Keratinocyte (primary cell): Measurements from ENCODE around the gene CST4. TPM values are rescaled to one million over a fixed set of nuclear protein-coding genes. Genes with fewer than 3 reads are reported as not detected.

Experiments
- DNase-seq: peaks from one replicate; pipeline ENCODE4 v3.0.0-alpha.2; 2011; ENCODE audit warnings: low read depth, missing footprints, low spot score
- FAIRE-seq: peaks from 2 replicates; lab custom pipeline; 2011; peaks lifted over from hg19 to GRCh38; lab: Jason Lieb, UNC
- H2AFZ ChIP-seq: 2 replicates; pipeline ENCODE4 v1.6.0; 2012; ENCODE audit warnings: low read length, control low read depth, inconsistent platforms; ENCODE audit not compliant: control insufficient read depth
- H3K27ac ChIP-seq: 2 replicates; pipeline ENCODE4 v1.5.1; 2011; ENCODE audit warnings: low read length; ENCODE audit not compliant: control insufficient read depth, insufficient read depth
- H3K27me3 ChIP-seq: 3 replicates; pipeline ENCODE4 v1.6.0; 2011; ENCODE audit warnings: low read length; ENCODE audit not compliant: control insufficient read depth, insufficient read depth; ENCODE audit errors: extremely low read depth
- H3K36me3 ChIP-seq, 2 experiments: 2 replicates in 1 of 2; 3 replicates in 1 of 2; pipeline ENCODE4 v1.5.1; 2011; ENCODE audit warnings: low read length in 2 of 2, mild to moderate bottlenecking in 1 of 2; ENCODE audit not compliant: control insufficient read depth in 2 of 2, insufficient read depth in 2 of 2; ENCODE audit errors: extremely low read depth in 1 of 2
- H3K4me1 ChIP-seq: 3 replicates; pipeline ENCODE4 v1.5.1; 2011; ENCODE audit warnings: low read length; ENCODE audit not compliant: control insufficient read depth, insufficient read depth; ENCODE audit errors: extremely low read depth
- H3K4me2 ChIP-seq: 3 replicates; pipeline ENCODE4 v1.6.0; 2011; ENCODE audit warnings: low read depth, low read length; ENCODE audit not compliant: control insufficient read depth, insufficient read depth; ENCODE audit errors: extremely low read depth
- H3K4me3 ChIP-seq, 3 experiments: fragments of 200-600 bp in 1 of 3; sonication (generic) in 1 of 3; 2 replicates in 2 of 3; 3 replicates in 1 of 3; pipeline ENCODE4 v1.5.1; 2011 to 2016; ENCODE audit warnings: low read length in 3 of 3, mild to moderate bottlenecking in 3 of 3, control low read depth in 2 of 3, inconsistent platforms in 1 of 3, low read depth in 1 of 3, mixed read lengths in 1 of 3, mixed run types in 1 of 3, moderate library complexity in 1 of 3; ENCODE audit not compliant: control insufficient read depth in 2 of 3, insufficient read depth in 2 of 3; ENCODE audit errors: extremely low read depth in 1 of 3
- H3K79me2 ChIP-seq: 2 replicates; pipeline ENCODE4 v1.6.0; 2012; ENCODE audit warnings: low read length; ENCODE audit not compliant: control insufficient read depth, insufficient read depth
- H3K9ac ChIP-seq: 3 replicates; pipeline ENCODE4 v1.6.0; 2011; ENCODE audit warnings: low read length; ENCODE audit not compliant: control insufficient read depth, insufficient read depth; ENCODE audit errors: extremely low read depth
- H3K9me1 ChIP-seq: 3 replicates; pipeline ENCODE4 v1.6.0; 2011; ENCODE audit warnings: low read length; ENCODE audit not compliant: control insufficient read depth, insufficient read depth; ENCODE audit errors: extremely low read depth
- H3K9me3 ChIP-seq: 2 replicates; pipeline ENCODE4 v1.5.1; 2012; ENCODE audit warnings: low read depth, low read length; ENCODE audit not compliant: control insufficient read depth
- H4K20me1 ChIP-seq: 3 replicates; pipeline ENCODE4 v1.6.0; 2011; ENCODE audit warnings: low read length; ENCODE audit not compliant: control insufficient read depth, insufficient read depth; ENCODE audit errors: extremely low read depth
- CTCF ChIP-seq, 3 experiments: IDR thresholded peaks in 1 of 3; conservative IDR thresholded peaks in 1 of 3; optimal IDR thresholded peaks in 1 of 3; 2 replicates in 2 of 3; 3 replicates in 1 of 3; pipeline versions ENCODE3 to v1.5.1; 2011; ENCODE audit warnings: low read length in 3 of 3, mild to moderate bottlenecking in 3 of 3, moderate library complexity in 2 of 3, control low read depth in 1 of 3, inconsistent platforms in 1 of 3; ENCODE audit not compliant: insufficient read depth in 2 of 3; ENCODE audit errors: extremely low read depth in 1 of 3
- EZH2 ChIP-seq: IDR thresholded peaks from one replicate; pipeline ENCODE4 v1.6.1; 2012; ENCODE audit warnings: inconsistent platforms, mild to moderate bottlenecking, low read length, moderate library complexity
- dilution Hi-C: fragments of 300-500 bp; cut with MboI; formaldehyde crosslinking; loops from one replicate; pipeline ENCODE4 v1.7.0; 2020; ENCODE audit warnings: low sequenced_read_pairs; ENCODE audit not compliant: extremely low pct_ligation_motif_present
- polyA plus RNA-seq, 5 experiments: library from polyadenylated mRNA; depleted of rRNA in 3 of 5; stranded (reverse) in 3 of 5; stranded (forward) in 1 of 5; unstranded in 1 of 5; fragments of >200 nt; gene quantifications; 1 replicate in 1 of 5; 2 replicates in 3 of 5; 3 replicates in 1 of 5; pipeline versions ENCODE4 v1.2.1 to v1.2.3, GENCODE V29; 2011 to 2012; ENCODE audit warnings: missing spikeins in 2 of 5, low read depth in 1 of 5, low replicate concordance in 1 of 5

The CST4 gene
- polyA plus RNA-seq, 1 donor (not counting 4 experiments of a cell fraction or from before 2014, with no cell fraction given) = not detected

GRCh38 chr20:23658989-23659609 lies 29.7 kb downstream of the CST4 start:
- H3K9me3 ChIP-seq = no peaks in the 10 kb centered on the region
- no peaks in the 10 kb centered on the region for H3K27me3 ChIP-seq
- no peaks in the 10 kb centered on the region for H3K9me1 ChIP-seq
- no peak overlapping the region for H2AFZ ChIP-seq
- H3K79me2 ChIP-seq = no peaks in the 10 kb centered on the region
- no peaks in the 10 kb centered on the region for H3K36me3 ChIP-seq
- dilution Hi-C loops = no loop called here
- FAIRE-seq (no peak), DNase-seq (no peak)
- no peaks in the 10 kb centered on the region for H4K20me1 ChIP-seq
- H3K4me2 ChIP-seq = no peak overlapping the region
- no peak overlapping the region for H3K9ac ChIP-seq
- H3K4me3 ChIP-seq = no peak overlapping the region
- H3K4me1 ChIP-seq = peaks cover under 1% of the 10 kb centered on the region
- TF ChIP-seq EZH2 = no peak
- no peak overlapping the region for H3K27ac ChIP-seq

- Histone ChIP-seq H3K27me3 (no peaks in the 10 kb centered on the region), H3K4me2 (no peak overlapping the region), H3K9ac (no peak overlapping the region), H2AFZ (no peak overlapping the region), H3K4me3 (no peak overlapping the region), H3K9me1 (no peaks in the 10 kb centered on the region), H3K36me3 (no peaks in the 10 kb centered on the region), H3K27ac (no peak overlapping the region), H3K9me3 (no peaks in the 10 kb centered on the region), H4K20me1 (no peaks in the 10 kb centered on the region), H3K79me2 (no peaks in the 10 kb centered on the region), H3K4me1 (peaks cover 8% of the 10 kb centered on the region)
- TF ChIP-seq EZH2 (no peak), CTCF (optimal IDR thresholded peaks at IDR 0.05 in 1 of 3, IDR thresholded peaks at IDR 0.05 in 1 of 3, conservative IDR thresholded peaks at IDR 0.05 in 1 of 3; ENCODE audit: extremely low read depth in 1 of 3, insufficient read depth in 2 of 3, low read length in 3 of 3) (no peak)
- DNase-seq = no peak
- no peak for FAIRE-seq
- dilution Hi-C loops = no loop called here
These were observed 30.5 kb downstream of the CST4 start for GRCh38 chr20:23658336-23658735.

GRCh38 chr20:23657202-23657601 lies 31.6 kb downstream of the CST4 start:
- DNase-seq (no peak), FAIRE-seq (no peak)
- no peak overlapping the region for H3K4me3 ChIP-seq
- no peaks in the 10 kb centered on the region for H4K20me1 ChIP-seq
- H3K4me2 ChIP-seq = no peak overlapping the region
- H3K79me2 ChIP-seq = no peaks in the 10 kb centered on the region
- no peaks in the 10 kb centered on the region for H3K27me3 ChIP-seq
- no peak for TF ChIP-seq EZH2
- TF ChIP-seq CTCF (optimal IDR thresholded peaks at IDR 0.05 in 1 of 3, IDR thresholded peaks at IDR 0.05 in 1 of 3, conservative IDR thresholded peaks at IDR 0.05 in 1 of 3; ENCODE audit: extremely low read depth in 1 of 3, insufficient read depth in 2 of 3, low read length in 3 of 3) = no peak
- dilution Hi-C loops = no loop called here
- H3K9me3 ChIP-seq = no peaks in the 10 kb centered on the region
- H3K9me1 ChIP-seq = no peaks in the 10 kb centered on the region
- no peak overlapping the region for H3K9ac ChIP-seq
- no peaks in the 10 kb centered on the region for H3K36me3 ChIP-seq
- H3K27ac ChIP-seq = no peak overlapping the region
- no peak overlapping the region for H2AFZ ChIP-seq
- H3K4me1 ChIP-seq = peaks cover 8% of the 10 kb centered on the region
